HG02678 (cell line): ENCODE measurements around the gene BPGM.

Source experiments
- ATAC-seq: cut with Tn5 transposase; IDR thresholded peaks from one replicate; pipeline ENCODE4 v1.9.1; 2021; ENCODE audit warnings: mild to moderate bottlenecking, moderate library complexity; ENCODE audit not compliant: unreplicated experiment

The BPGM gene

GRCh38 chr7:134646425-134647305 lies at the start of gene BPGM:
Gene BPGM (plus strand): TSS chr7:134646853. CDS start chr7:134661508, 14,655 bp downstream.
- peak; percentile 97 for ATAC-seq

GRCh38 chr7:134599371-134599770 lies 47.3 kb upstream of the BPGM start:
- no peak for ATAC-seq

- ATAC-seq, result no peak
Measured at GRCh38 chr7:134601459-134601858, 45.2 kb upstream of the BPGM start.

- ATAC-seq, result no peak
Measured at GRCh38 chr7:134602881-134603451, 43.7 kb upstream of the BPGM start.

- ATAC-seq, result peak; percentile 75
Measured at GRCh38 chr7:134605978-134606923, 40.4 kb upstream of the BPGM start.

- no peak for ATAC-seq
Measured at GRCh38 chr7:134611611-134612151, 35.0 kb upstream of the BPGM start.

- no peak for ATAC-seq
Measured at GRCh38 chr7:134612197-134612596, 34.5 kb upstream of the BPGM start.

GRCh38 chr7:134613623-134614347 lies 32.9 kb upstream of the BPGM start:
- ATAC-seq, result no peak

GRCh38 chr7:134616611-134617010 lies 30.0 kb upstream of the BPGM start:
- ATAC-seq, result no peak

- ATAC-seq, result no peak
Measured at GRCh38 chr7:134618756-134619530, 27.7 kb upstream of the BPGM start.

GRCh38 chr7:134619627-134620331 lies 26.9 kb upstream of the BPGM start:
- no peak for ATAC-seq

- ATAC-seq, result no peak
Measured at GRCh38 chr7:134622303-134622995, 24.2 kb upstream of the BPGM start.

GRCh38 chr7:134623193-134623592 lies 23.5 kb upstream of the BPGM start:
- ATAC-seq, result no peak

GRCh38 chr7:134625550-134625949 lies 21.1 kb upstream of the BPGM start:
- ATAC-seq, result no peak

- ATAC-seq, result no peak
Measured at GRCh38 chr7:134627109-134627774, 19.4 kb upstream of the BPGM start.

- no peak for ATAC-seq
Measured at GRCh38 chr7:134627775-134628153, 18.9 kb upstream of the BPGM start.

GRCh38 chr7:134629445-134629844 lies 17.2 kb upstream of the BPGM start:
- ATAC-seq, result no peak

GRCh38 chr7:134630237-134630636 lies 16.4 kb upstream of the BPGM start:
- ATAC-seq, result no peak
